Inferior parietal cortex (tissue), 1 donor: ENCODE data around the gene ADAMTSL2.
A peak's percentile ranks its signal among the peaks of the same experiment; 100 is the strongest.

Experiments used
- DNase-seq: peaks from one replicate; pipeline ENCODE4 v3.0.0-alpha.2; 2016; ENCODE audit errors: extremely low spot score

The ADAMTSL2 gene

GRCh38 chr9:133606708-133607025, 72.2 kb downstream of the ADAMTSL2 start:
- DNase-seq = no peak

GRCh38 chr9:133607381-133607780, 72.9 kb downstream of the ADAMTSL2 start:
- DNase-seq = no peak

- no peak for DNase-seq
Observed at GRCh38 chr9:133607976-133608375, 73.5 kb downstream of the ADAMTSL2 start.

- DNase-seq = no peak
Observed at GRCh38 chr9:133608382-133608781, 73.9 kb downstream of the ADAMTSL2 start.

- no peak for DNase-seq
Observed at GRCh38 chr9:133608889-133609288, 74.4 kb downstream of the ADAMTSL2 start.

- peak; percentile 40 for DNase-seq
Observed at GRCh38 chr9:133609311-133610098, 75.0 kb downstream of the ADAMTSL2 start, which contains the start of gene FAM163B. Gene FAM163B (minus strand): TSS chr9:133609389. CDS start chr9:133580223, 29,166 bp downstream.

GRCh38 chr9:133610845-133611244, 76.3 kb downstream of the ADAMTSL2 start:
- DNase-seq = no peak

GRCh38 chr9:133612051-133612450, 77.5 kb downstream of the ADAMTSL2 start:
- no peak for DNase-seq

- DNase-seq = no peak
Observed at GRCh38 chr9:133612816-133613215, 78.3 kb downstream of the ADAMTSL2 start.

GRCh38 chr9:133613432-133613831, 78.9 kb downstream of the ADAMTSL2 start:
- no peak for DNase-seq

GRCh38 chr9:133614056-133614455, 79.6 kb downstream of the ADAMTSL2 start:
- DNase-seq = no peak

GRCh38 chr9:133614678-133615077, 80.2 kb downstream of the ADAMTSL2 start:
- no peak for DNase-seq

GRCh38 chr9:133615186-133615585, 80.7 kb downstream of the ADAMTSL2 start:
- DNase-seq = no peak

GRCh38 chr9:133615606-133616188, 81.2 kb downstream of the ADAMTSL2 start:
- DNase-seq = no peak

GRCh38 chr9:133616643-133617405, 82.3 kb downstream of the ADAMTSL2 start:
- DNase-seq = no peak

GRCh38 chr9:133618726-133619125, 84.2 kb downstream of the ADAMTSL2 start:
- no peak for DNase-seq

- no peak for DNase-seq
Observed at GRCh38 chr9:133619791-133620190, 85.3 kb downstream of the ADAMTSL2 start.

GRCh38 chr9:133621725-133622267, 87.3 kb downstream of the ADAMTSL2 start:
- DNase-seq = no peak

- no peak for DNase-seq
Observed at GRCh38 chr9:133622555-133622954, 88.1 kb downstream of the ADAMTSL2 start.
